A549 (cell line): ENCODE data around the gene KLHL1. TPM values are rescaled to one million over a fixed set of nuclear protein-coding genes. Genes with fewer than 3 reads are reported as not detected.

Source experiments
- ATAC-seq, 2 experiments: fragments of 200-7000 bp in 1 of 2; fragments of >200 bp in 1 of 2; cut with Nextera tagmentation in 1 of 2; cut with Tn5 transposase in 1 of 2; 3 replicates each; pipeline versions ENCODE4 v1.8.0 to v1.9.1; 2018 to 2020; ENCODE audit warnings: mild to moderate bottlenecking in 1 of 2, moderate library complexity in 1 of 2
- CTCF ChIA-PET: fragments of 300-600 bp; sonication (Branson Sonifier 250); formaldehyde crosslinking; extraction: SDS; loops from one replicate; lab custom pipeline; 2021; ENCODE audit warnings: antibody characterized with exemption, inconsistent platforms; lab: Yijun Ruan, JAX
- POLR2A ChIA-PET: fragments of 350-600 bp; formaldehyde crosslinking; extraction: SDS; loops from one replicate; lab custom pipeline; 2021; ENCODE audit warnings: antibody characterized with exemption, inconsistent platforms; lab: Yijun Ruan, JAX
- DNase-seq, 2 experiments: peaks; one replicate each; pipeline versions ENCODE4 v3.0.0 to v3.0.0-alpha.2; 2011 to 2016; ENCODE audit warnings: low read depth in 1 of 2, low spot score in 1 of 2
- FAIRE-seq: peaks from 2 replicates; lab custom pipeline; 2011; peaks lifted over from hg19 to GRCh38; lab: Jason Lieb, UNC
- H3K27ac ChIP-seq, 2 experiments: fragments of >200 bp; sonication (Bioruptor Twin); formaldehyde crosslinking; 3 replicates each; pipeline ENCODE4 v1.5.1; 2016 to 2017
- H3K4me1 ChIP-seq: fragments of >200 bp; sonication (Bioruptor Twin); formaldehyde crosslinking; 3 replicates; pipeline ENCODE4 v1.6.1; 2016
- H3K4me2 ChIP-seq: fragments of >200 bp; sonication (Bioruptor Twin); formaldehyde crosslinking; 3 replicates; pipeline ENCODE4 v1.6.1; 2016
- H3K4me3 ChIP-seq: fragments of >200 bp; sonication (Bioruptor Twin); formaldehyde crosslinking; 3 replicates; pipeline ENCODE4 v1.5.1; 2016
- H3K9me3 ChIP-seq: fragments of >200 bp; sonication (Bioruptor Twin); formaldehyde crosslinking; 3 replicates; pipeline ENCODE4 v1.6.1; 2016
- BHLHE40 ChIP-seq: IDR thresholded peaks from 2 replicates; pipeline ENCODE4 v1.6.1; 2012; ENCODE audit warnings: low read depth, low read length, inconsistent platforms
- CBX2 ChIP-seq: fragments of 200-600 bp; sonication (generic); IDR thresholded peaks from 2 replicates; pipeline ENCODE4 v1.6.1; 2016; ENCODE audit warnings: low read depth, mild to moderate bottlenecking, borderline replicate concordance
- CHD2 ChIP-seq: fragments of 150-350 bp; IDR thresholded peaks from 2 replicates; pipeline ENCODE4 v1.6.1; 2014; ENCODE audit warnings: low read length; ENCODE audit not compliant: partially characterized antibody
- CHD4 ChIP-seq: fragments of 200-600 bp; sonication (generic); IDR thresholded peaks from 2 replicates; pipeline ENCODE4 v1.6.1; 2016; ENCODE audit warnings: antibody characterized with exemption, mild to moderate bottlenecking, borderline replicate concordance
- GATA3 ChIP-seq: IDR thresholded peaks from 2 replicates; pipeline ENCODE4 v1.6.1; 2012; ENCODE audit warnings: borderline replicate concordance
- HDAC2 ChIP-seq: fragments of 200-600 bp; sonication (generic); IDR thresholded peaks from 2 replicates; pipeline ENCODE4 v1.6.1; 2016
- HEYL ChIP-seq: fragments of 250-450 bp; sonication (Bioruptor Pico); IDR thresholded peaks from 2 replicates; pipeline ENCODE4 v1.8.0; 2021; ENCODE audit warnings: mild to moderate bottlenecking, moderate library complexity
- HOXA7 ChIP-seq: fragments of 250-450 bp; sonication (Bioruptor Pico); IDR thresholded peaks from 2 replicates; pipeline ENCODE4 v1.5.0; 2020; ENCODE audit warnings: mild to moderate bottlenecking, moderate library complexity
- HOXB13 ChIP-seq: fragments of 250-450 bp; sonication (Bioruptor Pico); IDR thresholded peaks from 2 replicates; pipeline ENCODE4 v1.5.0; 2020; ENCODE audit warnings: low read depth, mild to moderate bottlenecking, moderate library complexity
- HOXB5 ChIP-seq: fragments of 250-450 bp; sonication (Bioruptor Pico); IDR thresholded peaks from 2 replicates; pipeline ENCODE4 v1.5.0; 2020; ENCODE audit warnings: mild to moderate bottlenecking, moderate library complexity
- JUN ChIP-seq, 2 experiments: fragments of >200 bp; sonication (Bioruptor Twin); formaldehyde crosslinking; IDR thresholded peaks; 2 replicates in 1 of 2; 3 replicates in 1 of 2; pipeline ENCODE4 v1.6.1; 2016 to 2017
- MAZ ChIP-seq: fragments of 150-350 bp; IDR thresholded peaks from 2 replicates; pipeline ENCODE4 v1.6.1; 2014; ENCODE audit warnings: antibody characterized with exemption, low read depth, low read length, borderline replicate concordance
- MYC ChIP-seq: IDR thresholded peaks from 2 replicates; pipeline ENCODE4 v1.6.1; 2012; ENCODE audit warnings: mild to moderate bottlenecking, inconsistent platforms, low read length, improper control_type of control experiment, borderline replicate concordance
- RAD21 ChIP-seq, 2 experiments: fragments of >200 bp in 1 of 2; sonication (Bioruptor Twin) in 1 of 2; formaldehyde crosslinking in 1 of 2; IDR thresholded peaks in 1 of 2; conservative IDR thresholded peaks in 1 of 2; 2 replicates in 1 of 2; 3 replicates in 1 of 2; pipeline ENCODE4 v1.6.1; 2012 to 2018; ENCODE audit warnings: inconsistent platforms in 1 of 2
- RCOR1 ChIP-seq: fragments of 150-350 bp; IDR thresholded peaks from 2 replicates; pipeline ENCODE4 v1.6.1; 2014; ENCODE audit warnings: antibody characterized with exemption, low read length, low read depth
- RNF2 ChIP-seq: fragments of 200-600 bp; sonication (generic); IDR thresholded peaks from 2 replicates; pipeline ENCODE4 v1.6.1; 2016; ENCODE audit warnings: low read depth, mild to moderate bottlenecking, antibody characterized with exemption, moderate library complexity, borderline replicate concordance
- TP53 ChIP-seq: fragments of 250-450 bp; sonication (Bioruptor Pico); IDR thresholded peaks from 2 replicates; pipeline ENCODE4 v1.5.0; 2021; ENCODE audit warnings: mild to moderate bottlenecking, moderate library complexity
- ZFP36 ChIP-seq: fragments of 450-650 bp; IDR thresholded peaks from 2 replicates; pipeline ENCODE4 v1.6.1; 2014; ENCODE audit warnings: borderline replicate concordance; ENCODE audit not compliant: partially characterized antibody
- ZNF302 ChIP-seq: fragments of 250-450 bp; sonication (Bioruptor Pico); IDR thresholded peaks from 2 replicates; pipeline ENCODE4 v1.9.0; 2021; ENCODE audit warnings: inconsistent platforms, mild to moderate bottlenecking, moderate library complexity
- ZSCAN20 ChIP-seq: fragments of 250-450 bp; sonication (Bioruptor Pico); IDR thresholded peaks from 2 replicates; pipeline ENCODE4 v1.8.0; 2022; ENCODE audit warnings: mild to moderate bottlenecking, moderate library complexity
- WGBS: methylation state at CpG from one replicate; pipeline ENCODE4 v1.1.6; 2017; ENCODE audit errors: missing lambda C conversion rate; 5-methylcytosine and 5-hydroxymethylcytosine counted together
- polyA plus RNA-seq, 4 experiments: library from polyadenylated mRNA; depleted of rRNA in 3 of 4; stranded (reverse); fragments of >200 nt; fragmentation: RNase III in 1 of 4; extraction: RNeasy Plus Mini Kit Qiagen cat#74134 plus additional on column Dnase treatment in 1 of 4; gene quantifications; 2 replicates in 3 of 4; 3 replicates in 1 of 4; pipeline ENCODE4 v1.2.3, GENCODE V29; 2011 to 2017
- TF ChIP-seq, protein P1 (sequence below): fragments of >200 bp; sonication (Bioruptor Twin); formaldehyde crosslinking; IDR thresholded peaks from 2 replicates; pipeline ENCODE4 v1.6.1; 2016
- TF ChIP-seq, protein P2 (sequence below): IDR thresholded peaks from 2 replicates; pipeline ENCODE4 v1.6.1; 2012
- TF ChIP-seq, protein P3 (sequence below): IDR thresholded peaks from 2 replicates; pipeline ENCODE4 v1.6.1; 2012
- TF ChIP-seq, protein P4 (sequence below): fragments of >200 bp; sonication (Bioruptor Twin); formaldehyde crosslinking; IDR thresholded peaks from 3 replicates; pipeline ENCODE4 v1.6.1; 2016
- TF ChIP-seq, protein P5 (sequence below): fragments of 450-650 bp; IDR thresholded peaks from 2 replicates; pipeline ENCODE4 v1.6.1; 2014; ENCODE audit warnings: antibody characterized with exemption
- TF ChIP-seq, protein P6 (sequence below): fragments of >200 bp; sonication (Bioruptor Twin); formaldehyde crosslinking; IDR thresholded peaks from 3 replicates; pipeline ENCODE4 v1.5.1; 2016

Gene KLHL1
- polyA plus RNA-seq, 2 of the 4 experiments (the other 2 are of a cell fraction): not detected

DNA sequence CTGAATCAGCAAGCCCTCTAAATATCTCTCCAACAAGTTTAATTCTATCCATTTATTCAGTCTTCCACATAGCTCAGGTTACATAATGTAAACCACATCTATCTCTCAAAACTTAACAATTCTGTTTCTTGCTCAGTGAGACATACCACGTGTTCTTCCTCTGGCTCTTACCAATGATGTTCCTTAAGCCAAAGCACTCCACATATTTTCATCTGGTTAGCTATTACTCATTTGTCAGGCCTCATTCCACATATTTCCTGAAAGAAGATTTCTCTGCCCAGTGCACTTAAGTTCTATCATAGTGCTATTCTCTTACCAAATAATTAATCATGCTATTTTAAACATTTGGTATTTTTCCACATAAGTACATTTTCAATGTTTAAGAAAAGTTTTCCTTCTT lies 403.9 kb downstream of the KLHL1 start (continued):
- TF ChIP-seq, protein P1, sequence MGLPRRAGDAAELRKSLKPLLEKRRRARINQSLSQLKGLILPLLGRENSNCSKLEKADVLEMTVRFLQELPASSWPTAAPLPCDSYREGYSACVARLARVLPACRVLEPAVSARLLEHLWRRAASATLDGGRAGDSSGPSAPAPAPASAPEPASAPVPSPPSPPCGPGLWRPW: no peak

DNA sequence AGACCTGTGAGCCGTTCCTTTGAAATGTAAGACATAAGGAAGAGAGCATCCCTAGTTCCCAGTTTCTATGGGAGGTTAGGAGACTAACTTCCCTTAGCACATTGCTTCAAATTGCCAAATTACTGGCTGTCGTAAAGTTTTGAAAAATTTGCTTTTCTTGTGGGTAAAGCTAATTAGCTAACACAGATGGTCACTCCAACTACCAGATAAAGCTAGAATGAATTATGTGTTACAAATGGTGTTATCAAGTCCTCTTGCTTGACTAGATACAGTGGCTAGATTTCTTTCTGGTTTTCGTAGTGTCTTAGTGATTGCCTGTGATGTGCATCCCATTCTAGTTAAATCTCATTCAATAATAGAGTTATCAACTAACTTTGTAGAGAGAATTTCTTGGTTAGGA lies 417.3 kb downstream of the KLHL1 start:
- WGBS: 25% methylated on average over 3 of the region's 3 CpGs
- CTCF ChIA-PET: no interaction called here
- POLR2A ChIA-PET: no interaction called here
- Histone ChIP-seq H3K4me2 (no peak overlapping the region), H3K4me3 (no peak overlapping the region), H3K4me1 (no peaks in the 10 kb centered on the region), H3K9me3 (no peaks in the 10 kb centered on the region), H3K27ac (no peak overlapping the region)
- TF ChIP-seq MYC (no peak), ZFP36 (no peak), HOXB5 (CRISPR knock-in tag) (no peak), HOXB13 (CRISPR knock-in tag) (no peak), CHD2 (no peak), JUN (IDR thresholded peaks at IDR 0.05) (no peak), RNF2 (no peak), RAD21 (conservative IDR thresholded peaks at IDR 0.05 in 1 of 2, IDR thresholded peaks at IDR 0.05 in 1 of 2) (no peak)
- no peak for ATAC-seq
- DNase-seq: no peak
- no peak for FAIRE-seq

DNA sequence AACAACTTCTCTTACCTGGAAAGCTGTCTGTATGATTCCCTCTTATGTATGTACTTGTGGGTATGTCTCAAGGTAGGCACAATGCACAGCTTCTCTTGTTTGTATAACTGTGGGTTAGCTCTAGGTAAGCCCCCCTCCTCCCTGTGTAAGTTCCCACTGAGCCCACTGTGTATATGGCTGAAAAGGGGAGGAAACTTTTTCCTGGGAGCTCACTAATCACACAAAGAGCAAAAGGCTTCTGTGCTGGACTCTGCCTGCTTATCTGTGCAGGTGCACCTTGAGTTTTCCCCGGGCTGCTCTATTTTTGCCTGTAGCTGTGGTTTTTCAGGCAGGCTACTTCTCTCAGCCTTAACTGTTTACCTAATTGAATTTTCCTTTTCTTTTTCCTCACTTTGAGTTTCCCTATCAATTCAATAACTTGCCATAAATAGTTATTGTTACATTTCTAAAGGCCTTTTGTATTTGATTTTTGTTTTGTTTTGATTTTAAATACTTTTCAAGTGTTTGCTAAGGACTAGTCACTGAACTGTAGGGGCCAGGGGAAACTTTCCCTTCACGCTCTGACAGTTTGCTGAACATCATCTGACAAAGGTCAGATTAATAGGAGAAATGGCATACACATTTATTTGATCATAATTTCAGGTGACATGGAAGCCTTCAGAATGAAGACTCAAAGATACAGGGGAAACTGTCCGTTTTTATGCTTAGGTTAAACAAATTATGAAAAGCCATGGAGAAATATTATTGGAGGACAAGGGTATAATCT lies 424.1 kb downstream of the KLHL1 start:
- ATAC-seq: no peak
- H3K4me2 ChIP-seq: no peak overlapping the region
- ChIA-PET CTCF (no interaction called here), POLR2A (no interaction called here)
- no peak overlapping the region for H3K27ac ChIP-seq
- no peak for FAIRE-seq
- no peak for TF ChIP-seq HOXA7 (CRISPR knock-in tag)
- no peak for TF ChIP-seq RCOR1
- no peak for TF ChIP-seq CBX2
- TF ChIP-seq HOXB5 (CRISPR knock-in tag): no peak
- TF ChIP-seq, protein P2, sequence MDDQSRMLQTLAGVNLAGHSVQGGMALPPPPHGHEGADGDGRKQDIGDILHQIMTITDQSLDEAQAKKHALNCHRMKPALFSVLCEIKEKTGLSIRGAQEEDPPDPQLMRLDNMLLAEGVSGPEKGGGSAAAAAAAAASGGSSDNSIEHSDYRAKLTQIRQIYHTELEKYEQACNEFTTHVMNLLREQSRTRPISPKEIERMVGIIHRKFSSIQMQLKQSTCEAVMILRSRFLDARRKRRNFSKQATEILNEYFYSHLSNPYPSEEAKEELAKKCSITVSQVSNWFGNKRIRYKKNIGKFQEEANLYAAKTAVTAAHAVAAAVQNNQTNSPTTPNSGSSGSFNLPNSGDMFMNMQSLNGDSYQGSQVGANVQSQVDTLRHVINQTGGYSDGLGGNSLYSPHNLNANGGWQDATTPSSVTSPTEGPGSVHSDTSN: no peak
- no peak for TF ChIP-seq TP53 (CRISPR knock-in tag)
- no peak for TF ChIP-seq HEYL
- no peak for TF ChIP-seq CHD4
- no peak for TF ChIP-seq GATA3
- TF ChIP-seq ZNF302 (CRISPR knock-in tag): no peak
- no peak for TF ChIP-seq ZSCAN20
- TF ChIP-seq, protein P3, sequence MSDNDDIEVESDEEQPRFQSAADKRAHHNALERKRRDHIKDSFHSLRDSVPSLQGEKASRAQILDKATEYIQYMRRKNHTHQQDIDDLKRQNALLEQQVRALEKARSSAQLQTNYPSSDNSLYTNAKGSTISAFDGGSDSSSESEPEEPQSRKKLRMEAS: no peak
- TF ChIP-seq MAZ: no peak
- TF ChIP-seq, protein P4, sequence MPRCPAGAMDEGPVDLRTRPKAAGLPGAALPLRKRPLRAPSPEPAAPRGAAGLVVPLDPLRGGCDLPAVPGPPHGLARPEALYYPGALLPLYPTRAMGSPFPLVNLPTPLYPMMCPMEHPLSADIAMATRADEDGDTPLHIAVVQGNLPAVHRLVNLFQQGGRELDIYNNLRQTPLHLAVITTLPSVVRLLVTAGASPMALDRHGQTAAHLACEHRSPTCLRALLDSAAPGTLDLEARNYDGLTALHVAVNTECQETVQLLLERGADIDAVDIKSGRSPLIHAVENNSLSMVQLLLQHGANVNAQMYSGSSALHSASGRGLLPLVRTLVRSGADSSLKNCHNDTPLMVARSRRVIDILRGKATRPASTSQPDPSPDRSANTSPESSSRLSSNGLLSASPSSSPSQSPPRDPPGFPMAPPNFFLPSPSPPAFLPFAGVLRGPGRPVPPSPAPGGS: no peak
- TF ChIP-seq, protein P5, sequence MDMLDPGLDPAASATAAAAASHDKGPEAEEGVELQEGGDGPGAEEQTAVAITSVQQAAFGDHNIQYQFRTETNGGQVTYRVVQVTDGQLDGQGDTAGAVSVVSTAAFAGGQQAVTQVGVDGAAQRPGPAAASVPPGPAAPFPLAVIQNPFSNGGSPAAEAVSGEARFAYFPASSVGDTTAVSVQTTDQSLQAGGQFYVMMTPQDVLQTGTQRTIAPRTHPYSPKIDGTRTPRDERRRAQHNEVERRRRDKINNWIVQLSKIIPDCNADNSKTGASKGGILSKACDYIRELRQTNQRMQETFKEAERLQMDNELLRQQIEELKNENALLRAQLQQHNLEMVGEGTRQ: no peak
- no peak for TF ChIP-seq HDAC2
- TF ChIP-seq, protein P6, sequence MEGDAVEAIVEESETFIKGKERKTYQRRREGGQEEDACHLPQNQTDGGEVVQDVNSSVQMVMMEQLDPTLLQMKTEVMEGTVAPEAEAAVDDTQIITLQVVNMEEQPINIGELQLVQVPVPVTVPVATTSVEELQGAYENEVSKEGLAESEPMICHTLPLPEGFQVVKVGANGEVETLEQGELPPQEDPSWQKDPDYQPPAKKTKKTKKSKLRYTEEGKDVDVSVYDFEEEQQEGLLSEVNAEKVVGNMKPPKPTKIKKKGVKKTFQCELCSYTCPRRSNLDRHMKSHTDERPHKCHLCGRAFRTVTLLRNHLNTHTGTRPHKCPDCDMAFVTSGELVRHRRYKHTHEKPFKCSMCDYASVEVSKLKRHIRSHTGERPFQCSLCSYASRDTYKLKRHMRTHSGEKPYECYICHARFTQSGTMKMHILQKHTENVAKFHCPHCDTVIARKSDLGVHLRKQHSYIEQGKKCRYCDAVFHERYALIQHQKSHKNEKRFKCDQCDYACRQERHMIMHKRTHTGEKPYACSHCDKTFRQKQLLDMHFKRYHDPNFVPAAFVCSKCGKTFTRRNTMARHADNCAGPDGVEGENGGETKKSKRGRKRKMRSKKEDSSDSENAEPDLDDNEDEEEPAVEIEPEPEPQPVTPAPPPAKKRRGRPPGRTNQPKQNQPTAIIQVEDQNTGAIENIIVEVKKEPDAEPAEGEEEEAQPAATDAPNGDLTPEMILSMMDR: no peak
- TF ChIP-seq BHLHE40: no peak
- no peak for TF ChIP-seq JUN (IDR thresholded peaks at IDR 0.05)
- H3K4me1 ChIP-seq: no peaks in the 10 kb centered on the region
- H3K9me3 ChIP-seq: no peaks in the 10 kb centered on the region
- no peak for DNase-seq
- no peak overlapping the region for H3K4me3 ChIP-seq
- WGBS: 11% methylated on average over 3 of the region's 3 CpGs
